Astrocyte of the cerebellum (primary cell): Measurements from ENCODE around the gene PUM2.
"Not testable (repeated sequence)": the region's sequence is repeated elsewhere in the genome, so short reads cannot be mapped to it uniquely, and the experiment has no call there.

ENCODE experiments used
- DNase-seq: peaks from one replicate; pipeline ENCODE4 v3.0.0-alpha.2; 2011; ENCODE audit warnings: low read depth
- H3K4me3 ChIP-seq: 2 replicates; pipeline ENCODE4 v1.5.1; 2011; ENCODE audit warnings: mild to moderate bottlenecking, low read depth, low read length, moderate library complexity
- in situ Hi-C: cut with HindIII; loops from 2 replicates; pipeline ENCODE4 v1.10.0; 2017; ENCODE audit warnings: low sequenced_read_pairs
- TF ChIP-seq, protein P1 (sequence below): IDR thresholded peaks from 2 replicates; pipeline ENCODE4 v1.5.1; 2012; ENCODE audit warnings: low read length, low read depth, moderate library complexity, mild to moderate bottlenecking; ENCODE audit errors: missing control alignments

The PUM2 gene

DNA sequence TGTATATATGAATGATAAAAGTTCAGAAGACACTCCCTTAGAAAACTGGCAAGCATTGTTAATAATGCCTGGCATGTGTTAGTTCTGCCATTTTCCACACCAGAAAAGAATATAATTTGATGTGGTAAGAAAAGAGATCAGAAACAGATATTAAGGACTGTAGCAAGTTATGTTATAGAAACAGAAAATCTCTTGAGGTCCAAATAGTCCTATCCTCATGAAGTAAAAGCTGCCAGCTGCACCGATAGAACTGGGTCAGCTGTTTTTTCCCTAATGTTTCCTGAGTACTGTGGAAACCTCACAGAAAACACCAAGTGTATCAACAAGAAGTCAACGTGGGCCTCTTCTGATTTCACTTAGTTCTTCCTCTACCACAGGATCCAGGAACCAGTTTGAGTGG, 68.8 kb downstream of the PUM2 start:
- no peak overlapping the region for H3K4me3 ChIP-seq
- in situ Hi-C loops: no loop called here
- TF ChIP-seq, protein P1, sequence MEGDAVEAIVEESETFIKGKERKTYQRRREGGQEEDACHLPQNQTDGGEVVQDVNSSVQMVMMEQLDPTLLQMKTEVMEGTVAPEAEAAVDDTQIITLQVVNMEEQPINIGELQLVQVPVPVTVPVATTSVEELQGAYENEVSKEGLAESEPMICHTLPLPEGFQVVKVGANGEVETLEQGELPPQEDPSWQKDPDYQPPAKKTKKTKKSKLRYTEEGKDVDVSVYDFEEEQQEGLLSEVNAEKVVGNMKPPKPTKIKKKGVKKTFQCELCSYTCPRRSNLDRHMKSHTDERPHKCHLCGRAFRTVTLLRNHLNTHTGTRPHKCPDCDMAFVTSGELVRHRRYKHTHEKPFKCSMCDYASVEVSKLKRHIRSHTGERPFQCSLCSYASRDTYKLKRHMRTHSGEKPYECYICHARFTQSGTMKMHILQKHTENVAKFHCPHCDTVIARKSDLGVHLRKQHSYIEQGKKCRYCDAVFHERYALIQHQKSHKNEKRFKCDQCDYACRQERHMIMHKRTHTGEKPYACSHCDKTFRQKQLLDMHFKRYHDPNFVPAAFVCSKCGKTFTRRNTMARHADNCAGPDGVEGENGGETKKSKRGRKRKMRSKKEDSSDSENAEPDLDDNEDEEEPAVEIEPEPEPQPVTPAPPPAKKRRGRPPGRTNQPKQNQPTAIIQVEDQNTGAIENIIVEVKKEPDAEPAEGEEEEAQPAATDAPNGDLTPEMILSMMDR: no peak
- DNase-seq: no peak

GRCh38 chr2:20273042-20273441, 77.6 kb downstream of the PUM2 start:
- in situ Hi-C loops: no loop called here
- no peak overlapping the region for H3K4me3 ChIP-seq
- DNase-seq: no peak
- TF ChIP-seq, protein P1: no peak

- DNase-seq, in situ Hi-C loops, H3K4me3 ChIP-seq: not testable (repeated sequence)
Observed at GRCh38 chr2:20268317-20268716, 82.3 kb downstream of the PUM2 start.

DNA sequence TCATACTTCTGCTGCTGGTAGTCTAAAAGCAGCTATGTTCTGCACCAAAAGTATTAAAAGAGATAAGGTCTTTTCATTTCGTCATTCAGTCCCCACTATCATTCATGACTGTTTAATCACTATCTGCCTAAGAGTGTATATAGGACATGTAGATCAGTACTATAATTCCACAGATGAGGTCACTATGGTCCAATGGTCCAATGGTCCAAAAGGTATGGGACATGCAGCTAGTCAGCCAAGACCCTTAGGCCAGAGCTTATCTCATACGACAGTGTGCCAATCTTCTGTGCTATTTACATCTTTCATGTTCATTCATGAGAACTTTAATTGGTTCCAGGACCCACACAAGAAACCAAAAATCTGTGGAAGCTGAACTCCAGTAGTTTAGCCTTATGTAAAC, 83.1 kb downstream of the PUM2 start:
- in situ Hi-C loops: no loop called here
- DNase-seq: no peak
- no peak overlapping the region for H3K4me3 ChIP-seq
- TF ChIP-seq, protein P1: no peak

GRCh38 chr2:20264629-20265028, 86.0 kb downstream of the PUM2 start:
- no peak for DNase-seq
- TF ChIP-seq, protein P1: no peak
- in situ Hi-C loops: no loop called here
- no peak overlapping the region for H3K4me3 ChIP-seq

GRCh38 chr2:20257411-20257810, 93.2 kb downstream of the PUM2 start:
- in situ Hi-C loops: no loop called here
- TF ChIP-seq, protein P1: no peak
- no peak overlapping the region for H3K4me3 ChIP-seq
- no peak for DNase-seq

DNA sequence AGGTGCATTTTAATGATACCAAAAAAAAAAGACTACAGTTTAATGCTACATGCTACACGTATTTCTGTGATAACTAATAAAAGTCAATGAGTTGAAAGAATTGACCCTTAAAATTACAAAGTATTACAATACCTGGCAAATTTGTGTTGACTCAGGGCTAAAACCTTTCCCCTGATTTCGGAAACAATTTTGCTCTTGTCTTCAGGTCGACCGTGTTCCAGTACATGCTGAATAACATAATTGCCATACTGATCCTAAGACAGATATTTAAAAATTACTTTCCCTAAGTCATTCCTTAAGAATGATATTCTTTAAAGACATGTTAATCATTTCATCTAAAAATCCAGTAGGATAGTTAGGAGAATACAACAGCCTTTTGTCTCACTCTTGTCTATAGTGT, 95.9 kb downstream of the PUM2 start:
- in situ Hi-C loops: no loop called here
- H3K4me3 ChIP-seq: no peak overlapping the region
- DNase-seq: no peak
- TF ChIP-seq, protein P1: no peak
